MM.1S (cell line): ENCODE measurements around the gene ITPRIP.

ENCODE experiments used
- CTCF ChIP-seq: fragments of 300-600 bp; sonication (generic); IDR thresholded peaks from 2 replicates; pipeline ENCODE4 v1.5.1; 2016; ENCODE audit warnings: antibody characterized with exemption, low read length, mixed read lengths
- EZH2 ChIP-seq: fragments of 300-600 bp; sonication (generic); optimal IDR thresholded peaks from 2 replicates; pipeline ENCODE3; 2017; ENCODE audit warnings: low read depth, mild to moderate bottlenecking, antibody characterized with exemption, low read length, mixed read lengths

- no peak for TF ChIP-seq CTCF
- no peak for TF ChIP-seq EZH2
Measured at GRCh38 chr10:104267721-104268404, 70.4 kb downstream of the ITPRIP start.
